Naive thymus-derived CD8-positive, alpha-beta T cell (primary cell): Measurements from ENCODE around the gene HERC4. TPM values are rescaled to one million over a fixed set of nuclear protein-coding genes. Genes with fewer than 3 reads are reported as not detected.
"Not testable (repeated sequence)": the region's sequence is repeated elsewhere in the genome, so short reads cannot be mapped to it uniquely, and the experiment has no call there.

Experiments
- ATAC-seq, 2 donors: fragments of 150-1000 bp; cut with Tn5 transposase in 1 of 2; sonication (Bioruptor Pico), chemical (Tn5 transposase) in 1 of 2; 1 replicate in 1 of 2; 2 replicates in 1 of 2; pipeline ENCODE4 v1.10.0; 2021; ENCODE audit warnings: mild to moderate bottlenecking in 2 of 2, moderate library complexity in 2 of 2
- POLR2A ChIA-PET: fragments of 350-600 bp; sonication (Branson Sonifier 250); formaldehyde crosslinking; loops from one replicate; lab custom pipeline; 2021; ENCODE audit warnings: antibody characterized with exemption; lab: Charles Lee
- DNase-seq, 10 donors: peaks; one replicate each; pipeline versions ENCODE4 v3.0.0 to v3.0.0-alpha.2; 2020 to 2022
- H3K27ac Mint-ChIP-seq, 10 donors: one replicate each; pipeline ENCODE4 v1.8.0; 2020 to 2022; ENCODE audit warnings: mild to moderate bottlenecking in 10 of 10, mixed read lengths in 10 of 10, moderate library complexity in 4 of 10, inconsistent platforms in 1 of 10
- H3K27me3 Mint-ChIP-seq, 5 donors: one replicate each; pipeline ENCODE4 v1.8.0; 2021 to 2022; ENCODE audit warnings: mixed read lengths in 5 of 5
- H3K36me3 Mint-ChIP-seq, 3 donors: one replicate each; pipeline ENCODE4 v1.8.0; 2020 to 2022; ENCODE audit warnings: mixed read lengths in 3 of 3, mild to moderate bottlenecking in 2 of 3, inconsistent platforms in 1 of 3
- H3K4me1 Mint-ChIP-seq, 4 donors: one replicate each; pipeline ENCODE4 v1.8.0; 2021 to 2022; ENCODE audit warnings: mixed read lengths in 4 of 4
- H3K4me3 Mint-ChIP-seq, 10 donors: one replicate each; pipeline ENCODE4 v1.8.0; 2020 to 2022; ENCODE audit warnings: mild to moderate bottlenecking in 10 of 10, mixed read lengths in 10 of 10, moderate library complexity in 6 of 10, inconsistent platforms in 1 of 10
- H3K9me3 Mint-ChIP-seq, 9 donors: one replicate each; pipeline ENCODE4 v1.8.0; 2020 to 2022; ENCODE audit warnings: mixed read lengths in 9 of 9, mild to moderate bottlenecking in 3 of 9, inconsistent platforms in 1 of 9, moderate library complexity in 1 of 9
- polyA plus RNA-seq, 3 donors: library from polyadenylated mRNA; unstranded; fragments of 300-500 nt; fragmentation: Illumina TruSeq; gene quantifications; one replicate each; pipeline ENCODE4 v1.2.3, GENCODE V29; 2021
- total RNA-seq, 8 experiments: library from RNA in 2 of 8; stranded (reverse) in 2 of 8; gene quantifications; one replicate each; pipeline ENCODE4 v1.2.3 and lab custom pipeline; 2021 to 2026

HERC4 gene
- total and polyA plus RNA-seq, 5 experiments from 2014 or later: 18.1 to 106 (median 24.0) TPM

GRCh38 chr10:67976292-67977245 lies 98.5 kb downstream of the HERC4 start:
- Mint-ChIP-seq H3K9me3 (peaks cover 0 to 19% (median 4%) of the 10 kb centered on the region in 9 donors), H3K27me3 (no peaks in the 10 kb centered on the region), H3K27ac (peak overlapping the region in 3 of 10 donors; percentile 29 to 59 (median 40)), H3K36me3 (peaks cover 32 to 90% (median 70%) of the 10 kb centered on the region in 3 donors), H3K4me3 (no peak overlapping the region), H3K4me1 (peaks cover 0 to 10% (median 7%) of the 10 kb centered on the region in 4 donors)
- DNase-seq (no peak), ATAC-seq (no peak)
- POLR2A ChIA-PET: no interaction called here

- ATAC-seq (no peak), DNase-seq (no peak)
- Mint-ChIP-seq H3K4me3 (no peak overlapping the region), H3K27ac (peak overlapping the region in 3 of 10 donors; percentile 9 to 68 (median 59)), H3K9me3 (peaks cover 0 to 21% (median 5%) of the 10 kb centered on the region in 9 donors), H3K4me1 (peaks cover 0 to 10% (median 5%) of the 10 kb centered on the region in 4 donors), H3K36me3 (peaks cover 32 to 87% (median 69%) of the 10 kb centered on the region in 3 donors), H3K27me3 (no peaks in the 10 kb centered on the region)
- POLR2A ChIA-PET: no interaction called here
Measured at GRCh38 chr10:67975871-67976270, 99.2 kb downstream of the HERC4 start.

- no peak for DNase-seq
- H3K4me1 Mint-ChIP-seq: peaks cover 4 to 21% (median 9%) of the 10 kb centered on the region in 4 donors
- POLR2A ChIA-PET: interaction anchor here (0.7 kb wide), 1 partner anchor 55 kb away, joined by 4 read pairs; no protein-coding TSS in a partner anchor
- H3K4me3 Mint-ChIP-seq: no peak overlapping the region
- H3K36me3 Mint-ChIP-seq: peaks cover 28 to 85% (median 66%) of the 10 kb centered on the region in 3 donors
- peaks cover 0 to 32% (median 7%) of the 10 kb centered on the region in 9 donors for H3K9me3 Mint-ChIP-seq
- no peak overlapping the region for H3K27ac Mint-ChIP-seq
- ATAC-seq: no peak
- no peaks in the 10 kb centered on the region for H3K27me3 Mint-ChIP-seq
Measured at GRCh38 chr10:67971311-67971710, 103.8 kb downstream of the HERC4 start.

GRCh38 chr10:67969875-67970274 lies 105.2 kb downstream of the HERC4 start:
- Mint-ChIP-seq H3K27ac (no peak overlapping the region), H3K4me1 (peaks cover 4 to 21% (median 9%) of the 10 kb centered on the region in 4 donors), H3K9me3 (peaks cover 0 to 32% (median 7%) of the 10 kb centered on the region in 9 donors), H3K4me3 (no peak overlapping the region), H3K36me3 (peaks cover 28 to 86% (median 73%) of the 10 kb centered on the region in 3 donors), H3K27me3 (no peaks in the 10 kb centered on the region)
- DNase-seq: no peak
- POLR2A ChIA-PET: no interaction called here
- no peak for ATAC-seq

- POLR2A ChIA-PET, H3K27me3 Mint-ChIP-seq, DNase-seq, H3K4me3 Mint-ChIP-seq, ATAC-seq: not testable (repeated sequence)
- H3K4me1 Mint-ChIP-seq: peaks cover 4 to 21% (median 14%) of the 10 kb centered on the region in 4 donors
- peaks cover 0 to 12% (median 2%) of the 10 kb centered on the region in 9 donors for H3K9me3 Mint-ChIP-seq
- H3K36me3 Mint-ChIP-seq: peaks cover 14 to 71% (median 59%) of the 10 kb centered on the region in 3 donors
- peak overlapping the region in 1 of 10 donors; percentile 2 for H3K27ac Mint-ChIP-seq
Measured at GRCh38 chr10:67966035-67966434, 109.0 kb downstream of the HERC4 start.

GRCh38 chr10:67965456-67965855 lies 109.6 kb downstream of the HERC4 start:
- POLR2A ChIA-PET: no interaction called here
- peaks cover 13 to 73% (median 60%) of the 10 kb centered on the region in 3 donors for H3K36me3 Mint-ChIP-seq
- H3K27me3 Mint-ChIP-seq: no peaks in the 10 kb centered on the region
- peak overlapping the region in 1 of 10 donors; percentile 15 for H3K27ac Mint-ChIP-seq
- no peak for ATAC-seq
- DNase-seq: no peak
- H3K4me1 Mint-ChIP-seq: peaks cover 4 to 21% (median 16%) of the 10 kb centered on the region in 4 donors
- no peak overlapping the region for H3K4me3 Mint-ChIP-seq
- peaks cover 0 to 7% (median 0%) of the 10 kb centered on the region in 9 donors for H3K9me3 Mint-ChIP-seq

GRCh38 chr10:67959839-67960476 lies 115.1 kb downstream of the HERC4 start:
- POLR2A ChIA-PET: no interaction called here
- no peak for ATAC-seq
- peaks cover 13 to 32% (median 29%) of the 10 kb centered on the region in 3 donors for H3K36me3 Mint-ChIP-seq
- no peak overlapping the region for H3K4me3 Mint-ChIP-seq
- no peaks in the 10 kb centered on the region for H3K27me3 Mint-ChIP-seq
- H3K27ac Mint-ChIP-seq: peak overlapping the region in 1 of 10 donors; percentile 69
- no peak for DNase-seq
- no peaks in the 10 kb centered on the region for H3K9me3 Mint-ChIP-seq
- peaks cover 0 to 8% (median 3%) of the 10 kb centered on the region in 4 donors for H3K4me1 Mint-ChIP-seq

- Mint-ChIP-seq H3K27me3 (no peaks in the 10 kb centered on the region), H3K4me3 (no peak overlapping the region), H3K9me3 (no peaks in the 10 kb centered on the region), H3K4me1 (peaks cover 0 to 9% (median 3%) of the 10 kb centered on the region in 4 donors), H3K36me3 (peaks cover 20 to 47% (median 35%) of the 10 kb centered on the region in 3 donors), H3K27ac (no peak overlapping the region)
- no peak for DNase-seq
- POLR2A ChIA-PET: no interaction called here
- no peak for ATAC-seq
Measured at GRCh38 chr10:67955614-67956013, 119.5 kb downstream of the HERC4 start.

- no peak for ATAC-seq
- H3K27ac Mint-ChIP-seq: peak overlapping the region in 1 of 10 donors; percentile 20
- DNase-seq: no peak
- peaks cover 14 to 76% (median 35%) of the 10 kb centered on the region in 3 donors for H3K36me3 Mint-ChIP-seq
- no peaks in the 10 kb centered on the region for H3K27me3 Mint-ChIP-seq
- peaks cover 0 to 11% (median 2%) of the 10 kb centered on the region in 9 donors for H3K9me3 Mint-ChIP-seq
- peaks cover 4 to 10% (median 9%) of the 10 kb centered on the region in 4 donors for H3K4me1 Mint-ChIP-seq
- POLR2A ChIA-PET: no interaction called here
- H3K4me3 Mint-ChIP-seq: no peak overlapping the region
Measured at GRCh38 chr10:67943917-67944316, 131.2 kb downstream of the HERC4 start.

GRCh38 chr10:67936416-67936815 lies 138.7 kb downstream of the HERC4 start:
- peaks cover 0 to 76% (median 13%) of the 10 kb centered on the region in 3 donors for H3K36me3 Mint-ChIP-seq

GRCh38 chr10:67935223-67935622 lies 139.9 kb downstream of the HERC4 start:
- POLR2A ChIA-PET: no interaction called here
- peaks cover 0 to 2% (median 0%) of the 10 kb centered on the region in 4 donors for H3K4me1 Mint-ChIP-seq
- no peak overlapping the region for H3K4me3 Mint-ChIP-seq
- H3K36me3 Mint-ChIP-seq: peaks cover 0 to 80% (median 9%) of the 10 kb centered on the region in 3 donors
- no peaks in the 10 kb centered on the region for H3K9me3 Mint-ChIP-seq
- ATAC-seq (no peak), DNase-seq (no peak)
- H3K27me3 Mint-ChIP-seq: no peaks in the 10 kb centered on the region
- H3K27ac Mint-ChIP-seq: peak overlapping the region in 6 of 10 donors; percentile 21 to 75 (median 60)

More at GRCh38 chr10:67936416-67936815, 138.7 kb downstream of the HERC4 start:
- no peaks in the 10 kb centered on the region for H3K9me3 Mint-ChIP-seq
- no peak for DNase-seq
- POLR2A ChIA-PET: no interaction called here
- H3K27ac Mint-ChIP-seq: peak overlapping the region in 1 of 10 donors; percentile 51
- no peaks in the 10 kb centered on the region for H3K27me3 Mint-ChIP-seq
- H3K4me1 Mint-ChIP-seq: peaks cover 0 to 2% (median 0%) of the 10 kb centered on the region in 4 donors
- no peak overlapping the region for H3K4me3 Mint-ChIP-seq
- no peak for ATAC-seq

GRCh38 chr10:67934336-67934735 lies 140.7 kb downstream of the HERC4 start:
- POLR2A ChIA-PET: no interaction called here
- H3K4me3 Mint-ChIP-seq: no peak overlapping the region
- peak overlapping the region in 3 of 10 donors; percentile 7 to 36 (median 19) for H3K27ac Mint-ChIP-seq
- no peaks in the 10 kb centered on the region for H3K9me3 Mint-ChIP-seq
- no peaks in the 10 kb centered on the region for H3K27me3 Mint-ChIP-seq
- peaks cover 0 to 81% (median 9%) of the 10 kb centered on the region in 3 donors for H3K36me3 Mint-ChIP-seq
- H3K4me1 Mint-ChIP-seq: peaks cover 0 to 2% (median 0%) of the 10 kb centered on the region in 4 donors
- DNase-seq (no peak), ATAC-seq (no peak)
